Cardiac fibroblast (primary cell): ENCODE results near the gene NUP214.
A peak's percentile ranks its signal among the peaks of the same experiment; 100 is the strongest.

Experiments
- DNase-seq, 2 donors: peaks; one replicate each; pipeline versions ENCODE4 v3.0.0 to v3.0.0-alpha.2; 2010; ENCODE audit warnings: low read depth in 2 of 2
- H3K4me3 ChIP-seq, 2 donors: replicated peaks in 1 of 2; 1 replicate in 1 of 2; 2 replicates in 1 of 2; pipeline ENCODE4 v1.5.1; 2011; ENCODE audit warnings: low read depth in 2 of 2, low read length in 2 of 2, mild to moderate bottlenecking in 2 of 2, moderate library complexity in 1 of 2
- CTCF ChIP-seq: IDR thresholded peaks from one replicate; pipeline ENCODE4 v1.5.1; 2011; ENCODE audit warnings: low read depth, mild to moderate bottlenecking, low read length, inconsistent platforms

Gene NUP214

GRCh38 chr9:131273856-131274673, 148.7 kb downstream of the NUP214 start:
- no peak for DNase-seq
- no peak for TF ChIP-seq CTCF
- H3K4me3 ChIP-seq, result no peak overlapping the region

GRCh38 chr9:131274674-131275331, 149.4 kb downstream of the NUP214 start:
- peak overlapping the region in 1 of 2 donors; percentile 19 for H3K4me3 ChIP-seq
- no peak for TF ChIP-seq CTCF
- DNase-seq, result peak in 1 of 2 donors; percentile 23

- peak overlapping the region; percentile 14 to 15 for H3K4me3 ChIP-seq
- no peak for DNase-seq
- peak; percentile 4 for TF ChIP-seq CTCF
These were observed 150.1 kb downstream of the NUP214 start for GRCh38 chr9:131275332-131276093.

- peak within 1 kb of the TSS; percentile 15 to 41 for H3K4me3 ChIP-seq
- peak in 1 of 2 donors; percentile 19 for DNase-seq
- TF ChIP-seq CTCF, result no peak
These were observed 150.9 kb downstream of the NUP214 start, which contains the start of gene FAM78A for GRCh38 chr9:131276094-131276888. Gene FAM78A (minus strand): TSS chr9:131276510. CDS start chr9:131276179, 331 bp downstream.

- DNase-seq, result no peak
- TF ChIP-seq CTCF, result no peak
- H3K4me3 ChIP-seq, result peak overlapping the region in 1 of 2 donors; percentile 41
These were observed 151.5 kb downstream of the NUP214 start for GRCh38 chr9:131276891-131277286.

- DNase-seq, result no peak
- H3K4me3 ChIP-seq, result peak overlapping the region; percentile 15 to 41
- TF ChIP-seq CTCF, result no peak
These were observed 152.0 kb downstream of the NUP214 start for GRCh38 chr9:131277287-131277909.
